Measurements from ENCODE around the gene IDH2. TPM values are rescaled to one million over a fixed set of nuclear protein-coding genes. Genes with fewer than 3 reads are reported as not detected.

IDH2 gene
- total and polyA plus RNA-seq, 2 of the 13 experiments (the other 11 are each of a cell fraction or from before 2014, with no cell fraction given): 121 to 145 TPM

DNA sequence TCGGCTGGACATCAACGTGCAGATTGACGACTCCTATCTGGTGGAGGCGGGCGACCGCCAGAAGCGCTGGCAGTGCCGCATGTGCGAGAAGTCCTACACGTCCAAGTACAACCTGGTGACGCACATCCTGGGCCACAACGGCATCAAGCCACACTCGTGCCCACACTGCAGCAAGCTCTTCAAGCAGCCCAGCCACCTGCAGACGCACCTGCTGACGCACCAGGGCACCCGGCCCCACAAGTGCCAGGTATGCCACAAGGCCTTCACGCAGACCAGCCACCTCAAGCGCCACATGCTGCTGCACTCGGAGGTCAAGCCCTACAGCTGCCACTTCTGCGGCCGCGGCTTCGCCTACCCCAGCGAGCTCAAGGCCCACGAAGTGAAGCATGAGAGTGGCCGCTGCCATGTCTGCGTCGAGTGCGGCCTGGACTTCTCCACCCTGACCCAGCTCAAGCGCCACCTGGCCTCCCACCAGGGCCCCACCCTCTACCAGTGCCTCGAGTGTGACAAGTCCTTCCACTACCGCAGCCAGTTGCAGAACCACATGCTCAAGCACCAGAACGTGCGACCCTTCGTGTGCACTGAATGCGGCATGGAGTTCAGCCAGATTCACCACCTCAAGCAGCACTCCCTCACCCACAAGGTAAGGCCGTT is 34.2 kb downstream of the IDH2 start:
- H2AFZ ChIP-seq (ENCODE audit: low read length): no peak overlapping the region
- no peaks in the 10 kb centered on the region for H3K9me3 ChIP-seq (ENCODE audit: low read length)
- ATAC-seq: no peak
- H3K27me3 ChIP-seq (ENCODE audit: control insufficient read depth in 1 of 2, insufficient read depth in 2 of 2, low read length in 2 of 2): no peaks in the 10 kb centered on the region
- no peak overlapping the region for H3K4me2 ChIP-seq (ENCODE audit: low read depth, low read length)
- no peaks in the 10 kb centered on the region for H3K79me2 ChIP-seq (ENCODE audit: insufficient read depth, low read length)
- 95% methylated on average over 22 of the region's 37 CpGs for WGBS (ENCODE audit: low lambda C conversion rate)
- no peak overlapping the region for H3K9ac ChIP-seq (ENCODE audit: insufficient read depth, low read depth, low read length)
- H4K20me1 ChIP-seq (ENCODE audit: insufficient read depth, low read length): no peaks in the 10 kb centered on the region
- peaks cover 5% of the 10 kb centered on the region for H3K4me1 ChIP-seq (ENCODE audit: insufficient read depth, low read length)
- in situ Hi-C loops (cut with HindIII; ENCODE audit: extremely low pct_ligation_motif_present, low pct_unique_long_range_greater_than_20kb): no loop called here
- H3K4me3 ChIP-seq (replicated peaks in 1 of 3; ENCODE audit: insufficient read depth in 1 of 3, low read depth in 2 of 3, low read length in 3 of 3): no peak overlapping the region
- DNase-seq (ENCODE audit: low spot score): no peak
- intact Hi-C loops (cut with micrococcal nuclease; ENCODE audit: unreplicated experiment): no loop called here
- POLR2A ChIA-PET: no interaction called here
- FAIRE-seq: no peak
- BruUV-seq (replicated peaks): no TSS peak
- H3K36me3 ChIP-seq (replicated peaks in 1 of 2; ENCODE audit: control insufficient read depth in 1 of 2, insufficient read depth in 2 of 2, low read length in 2 of 2): peaks cover 10 to 17% of the 10 kb centered on the region in 2 experiments; a peak in 4 of 5 replicates
- CTCF ChIA-PET (ENCODE audit: low intra/inter-chr PET ratio, low total read pairs): no interaction called here
- no peak overlapping the region for H3K27ac ChIP-seq (ENCODE audit: extremely low read length, insufficient read depth, low read length)
- TF ChIP-seq, protein P1, sequence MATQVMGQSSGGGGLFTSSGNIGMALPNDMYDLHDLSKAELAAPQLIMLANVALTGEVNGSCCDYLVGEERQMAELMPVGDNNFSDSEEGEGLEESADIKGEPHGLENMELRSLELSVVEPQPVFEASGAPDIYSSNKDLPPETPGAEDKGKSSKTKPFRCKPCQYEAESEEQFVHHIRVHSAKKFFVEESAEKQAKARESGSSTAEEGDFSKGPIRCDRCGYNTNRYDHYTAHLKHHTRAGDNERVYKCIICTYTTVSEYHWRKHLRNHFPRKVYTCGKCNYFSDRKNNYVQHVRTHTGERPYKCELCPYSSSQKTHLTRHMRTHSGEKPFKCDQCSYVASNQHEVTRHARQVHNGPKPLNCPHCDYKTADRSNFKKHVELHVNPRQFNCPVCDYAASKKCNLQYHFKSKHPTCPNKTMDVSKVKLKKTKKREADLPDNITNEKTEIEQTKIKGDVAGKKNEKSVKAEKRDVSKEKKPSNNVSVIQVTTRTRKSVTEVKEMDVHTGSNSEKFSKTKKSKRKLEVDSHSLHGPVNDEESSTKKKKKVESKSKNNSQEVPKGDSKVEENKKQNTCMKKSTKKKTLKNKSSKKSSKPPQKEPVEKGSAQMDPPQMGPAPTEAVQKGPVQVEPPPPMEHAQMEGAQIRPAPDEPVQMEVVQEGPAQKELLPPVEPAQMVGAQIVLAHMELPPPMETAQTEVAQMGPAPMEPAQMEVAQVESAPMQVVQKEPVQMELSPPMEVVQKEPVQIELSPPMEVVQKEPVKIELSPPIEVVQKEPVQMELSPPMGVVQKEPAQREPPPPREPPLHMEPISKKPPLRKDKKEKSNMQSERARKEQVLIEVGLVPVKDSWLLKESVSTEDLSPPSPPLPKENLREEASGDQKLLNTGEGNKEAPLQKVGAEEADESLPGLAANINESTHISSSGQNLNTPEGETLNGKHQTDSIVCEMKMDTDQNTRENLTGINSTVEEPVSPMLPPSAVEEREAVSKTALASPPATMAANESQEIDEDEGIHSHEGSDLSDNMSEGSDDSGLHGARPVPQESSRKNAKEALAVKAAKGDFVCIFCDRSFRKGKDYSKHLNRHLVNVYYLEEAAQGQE (IDR thresholded peaks at IDR 0.05; ENCODE audit: borderline replicate concordance in 1 of 2, low read depth in 1 of 2, low read length in 2 of 2): no peak
- TF ChIP-seq, protein P2, sequence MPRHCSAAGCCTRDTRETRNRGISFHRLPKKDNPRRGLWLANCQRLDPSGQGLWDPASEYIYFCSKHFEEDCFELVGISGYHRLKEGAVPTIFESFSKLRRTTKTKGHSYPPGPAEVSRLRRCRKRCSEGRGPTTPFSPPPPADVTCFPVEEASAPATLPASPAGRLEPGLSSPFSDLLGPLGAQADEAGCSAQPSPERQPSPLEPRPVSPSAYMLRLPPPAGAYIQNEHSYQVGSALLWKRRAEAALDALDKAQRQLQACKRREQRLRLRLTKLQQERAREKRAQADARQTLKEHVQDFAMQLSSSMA (CRISPR knock-in tag; IDR thresholded peaks at IDR 0.05): no peak
- TF ChIP-seq ZNF563 (CRISPR knock-in tag; IDR thresholded peaks at IDR 0.05) (no peak), CBFB (CRISPR knock-in tag; IDR thresholded peaks at IDR 0.05) (no peak), KDM5B (CRISPR knock-in tag; IDR thresholded peaks at IDR 0.05; ENCODE audit: borderline replicate concordance) (no peak), ZNF569 (CRISPR knock-in tag; IDR thresholded peaks at IDR 0.05; ENCODE audit: borderline replicate concordance) (no peak), ZNF12 (CRISPR knock-in tag; IDR thresholded peaks at IDR 0.05) (no peak), ZBTB7B (CRISPR knock-in tag; IDR thresholded peaks at IDR 0.05) (no peak), RAD51 (IDR thresholded peaks at IDR 0.05; ENCODE audit: borderline replicate concordance) (no peak)
- TF ChIP-seq, protein P3, sequence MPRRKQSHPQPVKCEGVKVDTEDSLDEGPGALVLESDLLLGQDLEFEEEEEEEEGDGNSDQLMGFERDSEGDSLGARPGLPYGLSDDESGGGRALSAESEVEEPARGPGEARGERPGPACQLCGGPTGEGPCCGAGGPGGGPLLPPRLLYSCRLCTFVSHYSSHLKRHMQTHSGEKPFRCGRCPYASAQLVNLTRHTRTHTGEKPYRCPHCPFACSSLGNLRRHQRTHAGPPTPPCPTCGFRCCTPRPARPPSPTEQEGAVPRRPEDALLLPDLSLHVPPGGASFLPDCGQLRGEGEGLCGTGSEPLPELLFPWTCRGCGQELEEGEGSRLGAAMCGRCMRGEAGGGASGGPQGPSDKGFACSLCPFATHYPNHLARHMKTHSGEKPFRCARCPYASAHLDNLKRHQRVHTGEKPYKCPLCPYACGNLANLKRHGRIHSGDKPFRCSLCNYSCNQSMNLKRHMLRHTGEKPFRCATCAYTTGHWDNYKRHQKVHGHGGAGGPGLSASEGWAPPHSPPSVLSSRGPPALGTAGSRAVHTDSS (CRISPR knock-in tag; conservative IDR thresholded peaks at IDR 0.05): no peak
- TF ChIP-seq, protein P4, sequence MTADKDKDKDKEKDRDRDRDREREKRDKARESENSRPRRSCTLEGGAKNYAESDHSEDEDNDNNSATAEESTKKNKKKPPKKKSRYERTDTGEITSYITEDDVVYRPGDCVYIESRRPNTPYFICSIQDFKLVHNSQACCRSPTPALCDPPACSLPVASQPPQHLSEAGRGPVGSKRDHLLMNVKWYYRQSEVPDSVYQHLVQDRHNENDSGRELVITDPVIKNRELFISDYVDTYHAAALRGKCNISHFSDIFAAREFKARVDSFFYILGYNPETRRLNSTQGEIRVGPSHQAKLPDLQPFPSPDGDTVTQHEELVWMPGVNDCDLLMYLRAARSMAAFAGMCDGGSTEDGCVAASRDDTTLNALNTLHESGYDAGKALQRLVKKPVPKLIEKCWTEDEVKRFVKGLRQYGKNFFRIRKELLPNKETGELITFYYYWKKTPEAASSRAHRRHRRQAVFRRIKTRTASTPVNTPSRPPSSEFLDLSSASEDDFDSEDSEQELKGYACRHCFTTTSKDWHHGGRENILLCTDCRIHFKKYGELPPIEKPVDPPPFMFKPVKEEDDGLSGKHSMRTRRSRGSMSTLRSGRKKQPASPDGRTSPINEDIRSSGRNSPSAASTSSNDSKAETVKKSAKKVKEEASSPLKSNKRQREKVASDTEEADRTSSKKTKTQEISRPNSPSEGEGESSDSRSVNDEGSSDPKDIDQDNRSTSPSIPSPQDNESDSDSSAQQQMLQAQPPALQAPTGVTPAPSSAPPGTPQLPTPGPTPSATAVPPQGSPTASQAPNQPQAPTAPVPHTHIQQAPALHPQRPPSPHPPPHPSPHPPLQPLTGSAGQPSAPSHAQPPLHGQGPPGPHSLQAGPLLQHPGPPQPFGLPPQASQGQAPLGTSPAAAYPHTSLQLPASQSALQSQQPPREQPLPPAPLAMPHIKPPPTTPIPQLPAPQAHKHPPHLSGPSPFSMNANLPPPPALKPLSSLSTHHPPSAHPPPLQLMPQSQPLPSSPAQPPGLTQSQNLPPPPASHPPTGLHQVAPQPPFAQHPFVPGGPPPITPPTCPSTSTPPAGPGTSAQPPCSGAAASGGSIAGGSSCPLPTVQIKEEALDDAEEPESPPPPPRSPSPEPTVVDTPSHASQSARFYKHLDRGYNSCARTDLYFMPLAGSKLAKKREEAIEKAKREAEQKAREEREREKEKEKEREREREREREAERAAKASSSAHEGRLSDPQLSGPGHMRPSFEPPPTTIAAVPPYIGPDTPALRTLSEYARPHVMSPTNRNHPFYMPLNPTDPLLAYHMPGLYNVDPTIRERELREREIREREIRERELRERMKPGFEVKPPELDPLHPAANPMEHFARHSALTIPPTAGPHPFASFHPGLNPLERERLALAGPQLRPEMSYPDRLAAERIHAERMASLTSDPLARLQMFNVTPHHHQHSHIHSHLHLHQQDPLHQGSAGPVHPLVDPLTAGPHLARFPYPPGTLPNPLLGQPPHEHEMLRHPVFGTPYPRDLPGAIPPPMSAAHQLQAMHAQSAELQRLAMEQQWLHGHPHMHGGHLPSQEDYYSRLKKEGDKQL (CRISPR knock-in tag; IDR thresholded peaks at IDR 0.05; ENCODE audit: low read depth): no peak
